ENCODE data around the gene RAB10.

Gene RAB10

GRCh38 chr2:26177122-26177521, 143.2 kb downstream of the RAB10 start:
- no peak for DNase-seq

- no peak for DNase-seq
Observed at GRCh38 chr2:26178246-26178645, 144.4 kb downstream of the RAB10 start.

GRCh38 chr2:26178746-26179436, 145.0 kb downstream of the RAB10 start:
- DNase-seq, result peak in 16 of 56 donors; percentile 19 to 74 (median 34)

- peak in 16 of 56 donors; percentile 12 to 69 (median 40) for DNase-seq
Observed at GRCh38 chr2:26179446-26179913, 145.6 kb downstream of the RAB10 start.

GRCh38 chr2:26182441-26182840, 148.6 kb downstream of the RAB10 start:
- no peak for DNase-seq

GRCh38 chr2:26182887-26183630, 149.2 kb downstream of the RAB10 start:
- no peak for DNase-seq

- no peak for DNase-seq
Observed at GRCh38 chr2:26184121-26184520, 150.2 kb downstream of the RAB10 start.

GRCh38 chr2:26184555-26185303, 150.8 kb downstream of the RAB10 start:
- DNase-seq, result peak in 3 of 56 donors; percentile 19 to 45 (median 27)

GRCh38 chr2:26185304-26185928, 151.5 kb downstream of the RAB10 start:
- no peak for DNase-seq

- DNase-seq, result no peak
Observed at GRCh38 chr2:26185954-26186770, 152.3 kb downstream of the RAB10 start.

Data from amygdala (tissue), 56 donors.